CD4-positive, alpha-beta T cell (primary cell): ENCODE data around the gene ANKRD28. TPM values are rescaled to one million over a fixed set of nuclear protein-coding genes. Genes with fewer than 3 reads are reported as not detected.

Experiments used
- ATAC-seq: fragments of 200-7000 bp; cut with Tn5 transposase; one replicate; pipeline ENCODE4 v1.10.0; 2022; ENCODE audit warnings: mild to moderate bottlenecking; ENCODE audit not compliant: poor library complexity
- CTCF ChIA-PET: fragments of 350-600 bp; sonication (Branson Sonifier 250); formaldehyde crosslinking; loops from one replicate; lab custom pipeline; 2021; ENCODE audit warnings: antibody characterized with exemption, inconsistent platforms; lab: Charles Lee
- POLR2A ChIA-PET: fragments of 350-600 bp; sonication (Branson Sonifier 250); formaldehyde crosslinking; loops from one replicate; lab custom pipeline; 2021; ENCODE audit warnings: antibody characterized with exemption, inconsistent platforms; lab: Charles Lee
- DNase-seq, 14 experiments: peaks; one replicate each; pipeline ENCODE4 v3.0.0-alpha.2; 2013 to 2020; ENCODE audit warnings: mixed read lengths in 2 of 14
- H3K27ac ChIP-seq, 2 donors: one replicate each; pipeline versions ENCODE4 v1.5.1 to v1.7.0; 2013; ENCODE audit warnings: low read length in 2 of 2, low read depth in 1 of 2, mild to moderate bottlenecking in 1 of 2
- H3K27me3 ChIP-seq, 2 experiments: 1 replicate in 1 of 2; 2 replicates in 1 of 2; pipeline versions ENCODE4 v1.6.1 to v1.7.0; 2013; ENCODE audit warnings: low read length in 2 of 2, control low read depth in 1 of 2, mild to moderate bottlenecking in 1 of 2, moderate library complexity in 1 of 2; ENCODE audit not compliant: insufficient read depth in 2 of 2, control insufficient read depth in 1 of 2
- H3K36me3 ChIP-seq: one replicate; pipeline ENCODE4 v1.6.1; 2013; ENCODE audit warnings: low read length, control low read depth; ENCODE audit not compliant: insufficient read depth
- H3K4me1 ChIP-seq: one replicate; pipeline ENCODE4 v1.6.1; 2013; ENCODE audit warnings: low read length, control low read depth; ENCODE audit not compliant: insufficient read depth
- H3K4me3 ChIP-seq: one replicate; pipeline ENCODE4 v1.5.1; 2013; ENCODE audit warnings: mild to moderate bottlenecking, low read length, moderate library complexity
- H3K9me3 ChIP-seq, 2 experiments: 1 replicate in 1 of 2; 2 replicates in 1 of 2; pipeline versions ENCODE4 v1.6.1 to v1.7.0; 2013; ENCODE audit warnings: low read length in 2 of 2, mild to moderate bottlenecking in 2 of 2, control low read depth in 1 of 2, moderate library complexity in 1 of 2; ENCODE audit not compliant: control insufficient read depth in 1 of 2, insufficient read depth in 1 of 2
- H3K27ac Mint-ChIP-seq: one replicate; pipeline ENCODE4 v1.8.0; 2020; ENCODE audit warnings: mixed read lengths
- H3K27me3 Mint-ChIP-seq: one replicate; pipeline ENCODE4 v1.8.0; 2021; ENCODE audit warnings: mixed read lengths
- H3K36me3 Mint-ChIP-seq: one replicate; pipeline ENCODE4 v1.8.0; 2021; ENCODE audit warnings: low read depth, mixed read lengths
- H3K4me1 Mint-ChIP-seq: one replicate; pipeline ENCODE4 v1.8.0; 2021; ENCODE audit warnings: low read depth, mixed read lengths
- H3K4me3 Mint-ChIP-seq: one replicate; pipeline ENCODE4 v1.8.0; 2020; ENCODE audit warnings: mild to moderate bottlenecking, mixed read lengths
- H3K9me3 Mint-ChIP-seq: one replicate; pipeline ENCODE4 v1.8.0; 2020; ENCODE audit warnings: mixed read lengths
- CTCF ChIP-seq: fragments of 200-600 bp; IDR thresholded peaks from one replicate; pipeline ENCODE4 v1.8.0; 2022; ENCODE audit warnings: antibody characterized with exemption, mild to moderate bottlenecking
- intact Hi-C, 2 experiments: fragments of 100-400 bp; cut with DNase I in 1 of 2; cut with micrococcal nuclease in 1 of 2; formaldehyde crosslinking; loops; one replicate each; pipeline versions ENCODE4 v1.15.1 to v1.9.0; 2023 to 2025; cut with DNase I, micrococcal nuclease
- total RNA-seq, 174 experiments: library from RNA in 2 of 174; stranded (reverse) in 2 of 174; gene quantifications; one replicate each; pipeline ENCODE4 v1.2.3 and lab custom pipeline; 2021 to 2026

The ANKRD28 gene
- total RNA-seq, 2 experiments from 2014 or later, result 36.6 to 43.1 TPM

- intact Hi-C loops, result no loop called here
- CTCF ChIA-PET, result no interaction called here
- no peak overlapping the region for H3K27ac Mint-ChIP-seq
- POLR2A ChIA-PET, result no interaction called here
- peaks cover 36% of the 10 kb centered on the region for H3K36me3 ChIP-seq
- H3K27me3 Mint-ChIP-seq, result no peaks in the 10 kb centered on the region
- no peak for TF ChIP-seq CTCF
- H3K27ac ChIP-seq, result no peak overlapping the region
- no peak overlapping the region for H3K4me3 ChIP-seq
- peaks cover 9% of the 10 kb centered on the region for H3K4me1 Mint-ChIP-seq
- DNase-seq (peak in 1 of 14 experiments; percentile 8), ATAC-seq (no peak)
- no peaks in the 10 kb centered on the region for H3K4me1 ChIP-seq
- no peak overlapping the region for H3K4me3 Mint-ChIP-seq
- H3K27me3 ChIP-seq, result no peaks in the 10 kb centered on the region
- peaks cover 81% of the 10 kb centered on the region for H3K36me3 Mint-ChIP-seq
- no peaks in the 10 kb centered on the region for H3K9me3 Mint-ChIP-seq
- no peaks in the 10 kb centered on the region for H3K9me3 ChIP-seq
These were observed 66.8 kb downstream of the ANKRD28 start for GRCh38 chr3:15731024-15731423.

GRCh38 chr3:15728766-15729165 lies 69.0 kb downstream of the ANKRD28 start:
- H3K9me3 ChIP-seq, result no peaks in the 10 kb centered on the region
- H3K27ac Mint-ChIP-seq, result no peak overlapping the region
- H3K4me3 Mint-ChIP-seq, result no peak overlapping the region
- H3K27ac ChIP-seq, result no peak overlapping the region
- peaks cover 10% of the 10 kb centered on the region for H3K4me1 Mint-ChIP-seq
- H3K36me3 ChIP-seq, result peaks cover 27% of the 10 kb centered on the region
- DNase-seq, result no peak
- intact Hi-C loops, result no loop called here
- H3K4me3 ChIP-seq, result no peak overlapping the region
- no peaks in the 10 kb centered on the region for H3K27me3 Mint-ChIP-seq
- no peak for ATAC-seq
- TF ChIP-seq CTCF, result no peak
- ChIA-PET CTCF (no interaction called here), POLR2A (no interaction called here)
- H3K4me1 ChIP-seq, result no peaks in the 10 kb centered on the region
- H3K27me3 ChIP-seq, result no peaks in the 10 kb centered on the region
- peaks cover 84% of the 10 kb centered on the region for H3K36me3 Mint-ChIP-seq
- no peaks in the 10 kb centered on the region for H3K9me3 Mint-ChIP-seq

GRCh38 chr3:15726881-15727280 lies 70.9 kb downstream of the ANKRD28 start:
- intact Hi-C loops, result no loop called here
- Histone ChIP-seq H3K36me3 (peaks cover 46% of the 10 kb centered on the region), H3K27me3 (no peaks in the 10 kb centered on the region), H3K9me3 (no peaks in the 10 kb centered on the region), H3K27ac (no peak overlapping the region), H3K4me3 (no peak overlapping the region), H3K4me1 (no peaks in the 10 kb centered on the region)
- Mint-ChIP-seq H3K9me3 (no peaks in the 10 kb centered on the region), H3K27ac (no peak overlapping the region), H3K4me3 (no peak overlapping the region), H3K4me1 (peaks cover 10% of the 10 kb centered on the region), H3K36me3 (peaks cover 82% of the 10 kb centered on the region), H3K27me3 (no peaks in the 10 kb centered on the region)
- no peak for DNase-seq
- no peak for TF ChIP-seq CTCF
- POLR2A ChIA-PET, result interaction anchor here (0.7 kb wide), 1 partner anchor 26 kb away, joined by 3 read pairs; no protein-coding TSS in a partner anchor
- CTCF ChIA-PET, result no interaction called here
- ATAC-seq, result no peak
